Measurements from ENCODE around the gene FAM32A. TPM values are rescaled to one million over a fixed set of nuclear protein-coding genes. Genes with fewer than 3 reads are reported as not detected.

FAM32A gene
- total and polyA plus RNA-seq, 7 donors = 26.3 to 133 (median 44.2) TPM

- Histone ChIP-seq H3K9me3 (no peaks in the 10 kb centered on the region), H3K4me1 (peaks cover 10% of the 10 kb centered on the region), H3K4me3 (no peak overlapping the region), H3K27me3 (ENCODE audit: insufficient read depth in 3 of 3, low read length in 2 of 3) (no peaks in the 10 kb centered on the region), H3K36me3 (ENCODE audit: insufficient read depth in 1 of 2, low read depth in 1 of 2) (peaks cover 4 to 70% of the 10 kb centered on the region in 2 donors), H3K27ac (peak overlapping the region; percentile 10)
- ATAC-seq (no peak), DNase-seq (no peak)
- 85 to 90% (median 87%) methylated on average over 10 of the region's 10 CpGs for WGBS, 3 donors
- TF ChIP-seq, protein P1, sequence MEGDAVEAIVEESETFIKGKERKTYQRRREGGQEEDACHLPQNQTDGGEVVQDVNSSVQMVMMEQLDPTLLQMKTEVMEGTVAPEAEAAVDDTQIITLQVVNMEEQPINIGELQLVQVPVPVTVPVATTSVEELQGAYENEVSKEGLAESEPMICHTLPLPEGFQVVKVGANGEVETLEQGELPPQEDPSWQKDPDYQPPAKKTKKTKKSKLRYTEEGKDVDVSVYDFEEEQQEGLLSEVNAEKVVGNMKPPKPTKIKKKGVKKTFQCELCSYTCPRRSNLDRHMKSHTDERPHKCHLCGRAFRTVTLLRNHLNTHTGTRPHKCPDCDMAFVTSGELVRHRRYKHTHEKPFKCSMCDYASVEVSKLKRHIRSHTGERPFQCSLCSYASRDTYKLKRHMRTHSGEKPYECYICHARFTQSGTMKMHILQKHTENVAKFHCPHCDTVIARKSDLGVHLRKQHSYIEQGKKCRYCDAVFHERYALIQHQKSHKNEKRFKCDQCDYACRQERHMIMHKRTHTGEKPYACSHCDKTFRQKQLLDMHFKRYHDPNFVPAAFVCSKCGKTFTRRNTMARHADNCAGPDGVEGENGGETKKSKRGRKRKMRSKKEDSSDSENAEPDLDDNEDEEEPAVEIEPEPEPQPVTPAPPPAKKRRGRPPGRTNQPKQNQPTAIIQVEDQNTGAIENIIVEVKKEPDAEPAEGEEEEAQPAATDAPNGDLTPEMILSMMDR (IDR thresholded peaks at IDR 0.05) = no peak
- intact Hi-C loops (cut with DNase I) = no loop called here
Measured at GRCh38 chr19:16190736-16191135, 5.5 kb downstream of the FAM32A start.

DNA sequence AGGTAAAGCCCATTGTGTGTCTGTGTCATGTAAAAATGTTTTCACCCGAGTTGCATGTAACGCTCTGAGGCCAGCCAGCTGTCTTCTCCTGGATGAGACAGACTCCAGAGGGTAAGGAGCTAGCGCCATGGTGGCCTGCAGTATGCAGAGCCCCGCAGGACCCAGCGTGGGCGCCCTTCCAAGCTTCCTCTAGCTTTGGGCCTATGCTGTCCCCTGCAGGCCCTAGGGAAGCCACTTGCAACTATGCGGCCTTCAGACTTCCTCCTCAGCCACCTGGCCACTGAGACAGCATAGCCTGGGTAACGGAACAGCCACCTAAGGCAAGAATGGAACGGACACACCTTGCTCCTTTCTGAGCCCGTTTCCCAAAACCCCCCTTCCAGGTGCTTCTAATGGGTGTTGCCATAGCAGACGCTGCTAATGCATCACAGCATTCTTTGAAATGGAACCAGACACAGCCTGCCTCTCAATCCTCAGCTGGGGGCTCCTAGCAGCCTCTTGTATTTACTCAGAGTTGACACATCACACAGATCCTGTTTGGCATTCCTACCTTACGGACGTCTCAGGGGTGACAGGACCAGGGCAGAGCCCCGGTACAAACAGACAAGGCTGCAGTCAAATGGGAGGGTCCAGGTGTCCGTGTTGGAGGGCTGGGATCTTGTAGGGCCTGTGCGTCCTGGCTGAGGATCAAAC is 6.2 kb downstream of the FAM32A start:
- WGBS, 3 donors = 75 to 79% (median 75%) methylated on average over 16 of the region's 16 CpGs
- H3K4me1 ChIP-seq = peaks cover 5% of the 10 kb centered on the region
- TF ChIP-seq, protein P1 (IDR thresholded peaks at IDR 0.05) = no peak
- H3K27ac ChIP-seq = no peak overlapping the region
- H3K9me3 ChIP-seq = no peaks in the 10 kb centered on the region
- DNase-seq (no peak), ATAC-seq (no peak)
- peaks cover 4 to 70% of the 10 kb centered on the region in 2 donors for H3K36me3 ChIP-seq (ENCODE audit: insufficient read depth in 1 of 2, low read depth in 1 of 2)
- intact Hi-C loops (cut with DNase I) = no loop called here
- no peaks in the 10 kb centered on the region for H3K27me3 ChIP-seq (ENCODE audit: insufficient read depth in 3 of 3, low read length in 2 of 3)
- H3K4me3 ChIP-seq = no peak overlapping the region

GRCh38 chr19:16193466-16193865 is 8.3 kb downstream of the FAM32A start:
- ATAC-seq = no peak
- H3K4me1 ChIP-seq = peaks cover 9% of the 10 kb centered on the region
- intact Hi-C loops (cut with DNase I) = no loop called here
- no peaks in the 10 kb centered on the region for H3K27me3 ChIP-seq (ENCODE audit: insufficient read depth in 3 of 3, low read length in 2 of 3)
- 81 to 84% (median 83%) methylated on average over 10 of the region's 10 CpGs for WGBS, 3 donors
- H3K4me3 ChIP-seq = no peak overlapping the region
- H3K9me3 ChIP-seq = no peaks in the 10 kb centered on the region
- TF ChIP-seq, protein P1 (IDR thresholded peaks at IDR 0.05) = no peak
- H3K27ac ChIP-seq = no peak overlapping the region
- DNase-seq = no peak
- peaks cover 4 to 53% of the 10 kb centered on the region in 2 donors for H3K36me3 ChIP-seq (ENCODE audit: insufficient read depth in 1 of 2, low read depth in 1 of 2)

DNA sequence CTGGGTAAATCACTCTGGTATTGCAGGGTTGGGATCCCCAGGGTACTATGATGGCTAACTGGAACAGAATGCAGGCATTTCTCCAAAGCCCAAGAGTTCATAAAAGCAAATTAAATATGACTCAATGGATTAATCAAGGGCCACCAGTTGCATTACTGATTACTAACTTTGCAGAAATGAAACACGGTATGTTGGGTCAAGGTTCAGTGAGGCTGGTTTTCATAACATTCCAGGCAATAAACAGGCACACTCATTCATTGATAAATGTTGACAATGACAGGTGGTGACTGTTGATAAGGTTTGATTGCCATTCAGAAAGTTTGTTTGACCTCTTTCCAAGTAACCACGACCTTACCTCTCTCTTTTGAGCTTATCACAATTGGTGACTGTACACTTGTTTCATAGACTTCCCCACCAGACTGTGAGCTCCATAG is 12.0 kb downstream of the FAM32A start:
- peak overlapping the region; percentile 89 for H3K27ac ChIP-seq
- H3K4me3 ChIP-seq = peak overlapping the region; percentile 100
- WGBS, 3 donors = 17 to 34% (median 23%) methylated on average over 2 of the region's 2 CpGs
- peaks cover 0 to 31% of the 10 kb centered on the region in 2 donors for H3K36me3 ChIP-seq (ENCODE audit: insufficient read depth in 1 of 2, low read depth in 1 of 2)
- intact Hi-C loops (cut with DNase I) = loop anchor here in 1 of 2 donors (2.0 kb wide), 1 partner anchor 86 kb away; the partner anchor contains the start of gene RAB8A
- H3K27me3 ChIP-seq (ENCODE audit: insufficient read depth in 3 of 3, low read length in 2 of 3) = no peaks in the 10 kb centered on the region
- DNase-seq (no peak), ATAC-seq (peak in 2 of 4 donors; percentile 1 to 3)
- peaks cover 27% of the 10 kb centered on the region for H3K4me1 ChIP-seq
- TF ChIP-seq, protein P1 (IDR thresholded peaks at IDR 0.05) = no peak
- H3K9me3 ChIP-seq = no peaks in the 10 kb centered on the region
